Esophagus muscularis mucosa (tissue), 4 donors: ENCODE results near the gene PANK2.

Experiments
- CTCF ChIP-seq, 3 experiments: fragments of 200-600 bp in 2 of 3; fragments of 450-650 bp in 1 of 3; sonication (generic) in 2 of 3; IDR thresholded peaks; one replicate each; pipeline ENCODE4 v1.5.1; 2017 to 2019; ENCODE audit warnings: antibody characterized with exemption in 3 of 3, mild to moderate bottlenecking in 2 of 3, moderate library complexity in 1 of 3
- EP300 ChIP-seq: sonication (generic); formaldehyde crosslinking; IDR thresholded peaks from one replicate; pipeline ENCODE4 v1.6.1; 2017; ENCODE audit warnings: antibody characterized with exemption
- POLR2A ChIP-seq: fragments of 450-650 bp; IDR thresholded peaks from one replicate; pipeline ENCODE4 v1.6.1; 2017; ENCODE audit warnings: antibody characterized with exemption, moderate library complexity, mild to moderate bottlenecking, low read depth
- POLR2AphosphoS5 ChIP-seq, 2 donors: sonication (generic); formaldehyde crosslinking; IDR thresholded peaks; one replicate each; pipeline ENCODE4 v1.6.1; 2017; ENCODE audit warnings: antibody characterized with exemption in 2 of 2

GRCh38 chr20:3937618-3938017 is 48.4 kb downstream of the PANK2 start:
- TF ChIP-seq CTCF (IDR thresholded peaks at IDR 0.05) (no peak), POLR2AphosphoS5 (IDR thresholded peaks at IDR 0.05) (no peak), POLR2A (no peak), EP300 (no peak)
